Renal pelvis (tissue), 4 donors: ENCODE results near the gene CNTNAP5. TPM values are rescaled to one million over a fixed set of nuclear protein-coding genes. Genes with fewer than 3 reads are reported as not detected.

Source experiments
- DNase-seq: peaks from one replicate; pipeline ENCODE4 v3.0.0-alpha.2; 2013
- polyA plus RNA-seq, 3 donors: library from polyadenylated mRNA; unstranded; fragments of 120-200 nt; gene quantifications; one replicate each; pipeline ENCODE4 v1.2.1, GENCODE V29; 2013; ENCODE audit not compliant: insufficient read length in 3 of 3

The CNTNAP5 gene
- polyA plus RNA-seq, 3 donors = 0.11 TPM; not detected in 2

GRCh38 chr2:124053796-124054195 lies 28.7 kb downstream of the CNTNAP5 start:
- no peak for DNase-seq

- DNase-seq = no peak
These were observed 38.5 kb downstream of the CNTNAP5 start for GRCh38 chr2:124063596-124063995.

- DNase-seq = no peak
These were observed 40.5 kb downstream of the CNTNAP5 start for GRCh38 chr2:124065636-124066035.

GRCh38 chr2:124066776-124067175 lies 41.7 kb downstream of the CNTNAP5 start:
- DNase-seq = no peak

GRCh38 chr2:124079045-124079444 lies 54.0 kb downstream of the CNTNAP5 start:
- DNase-seq = no peak

- DNase-seq = no peak
These were observed 55.4 kb downstream of the CNTNAP5 start for GRCh38 chr2:124080281-124081153.

GRCh38 chr2:124081154-124081716 lies 56.1 kb downstream of the CNTNAP5 start:
- DNase-seq = no peak

GRCh38 chr2:124088616-124089015 lies 63.5 kb downstream of the CNTNAP5 start:
- no peak for DNase-seq

GRCh38 chr2:124091721-124092120 lies 66.6 kb downstream of the CNTNAP5 start:
- DNase-seq = no peak

GRCh38 chr2:124092651-124093050 lies 67.6 kb downstream of the CNTNAP5 start:
- no peak for DNase-seq

GRCh38 chr2:124104914-124105313 lies 79.8 kb downstream of the CNTNAP5 start:
- no peak for DNase-seq

GRCh38 chr2:124112206-124112605 lies 87.1 kb downstream of the CNTNAP5 start:
- DNase-seq = no peak

- DNase-seq = no peak
These were observed 87.9 kb downstream of the CNTNAP5 start for GRCh38 chr2:124112966-124113365.

GRCh38 chr2:124120246-124120645 lies 95.2 kb downstream of the CNTNAP5 start:
- DNase-seq = no peak

GRCh38 chr2:124121106-124121505 lies 96.0 kb downstream of the CNTNAP5 start:
- DNase-seq = no peak

GRCh38 chr2:124121760-124122275 lies 96.7 kb downstream of the CNTNAP5 start:
- no peak for DNase-seq

- no peak for DNase-seq
These were observed 97.3 kb downstream of the CNTNAP5 start for GRCh38 chr2:124122340-124122739.

- no peak for DNase-seq
These were observed 106.2 kb downstream of the CNTNAP5 start for GRCh38 chr2:124131276-124131675.

GRCh38 chr2:124136110-124136509 lies 111.0 kb downstream of the CNTNAP5 start:
- DNase-seq = no peak

GRCh38 chr2:124138076-124138475 lies 113.0 kb downstream of the CNTNAP5 start:
- no peak for DNase-seq

- DNase-seq = no peak
These were observed 120.9 kb downstream of the CNTNAP5 start for GRCh38 chr2:124145982-124146381.

GRCh38 chr2:124147552-124147951 lies 122.5 kb downstream of the CNTNAP5 start:
- no peak for DNase-seq

- no peak for DNase-seq
These were observed 124.5 kb downstream of the CNTNAP5 start for GRCh38 chr2:124149571-124149970.
